BLaER1 (cell line): ENCODE measurements around the gene ENTPD1.
"Not testable (repeated sequence)": the region's sequence is repeated elsewhere in the genome, so short reads cannot be mapped to it uniquely, and the experiment has no call there.

Source experiments
- H3K27ac ChIP-seq: shearing (Covaris generic); formaldehyde crosslinking; 2 replicates; pipeline ENCODE4 v1.8.1; 2022
- H3K27me3 ChIP-seq: shearing (Covaris generic); formaldehyde crosslinking; 2 replicates; pipeline ENCODE4 v1.8.1; 2022
- H3K36me3 ChIP-seq: shearing (Covaris generic); formaldehyde crosslinking; 2 replicates; pipeline ENCODE4 v1.8.1; 2022
- H3K4me1 ChIP-seq: shearing (Covaris generic); formaldehyde crosslinking; 2 replicates; pipeline ENCODE4 v1.8.1; 2022
- H3K4me2 ChIP-seq: shearing (Covaris generic); formaldehyde crosslinking; 2 replicates; pipeline ENCODE4 v1.8.1; 2022
- H3K4me3 ChIP-seq: shearing (Covaris generic); formaldehyde crosslinking; 2 replicates; pipeline ENCODE4 v1.8.1; 2022
- H3K9ac ChIP-seq: shearing (Covaris generic); formaldehyde crosslinking; 2 replicates; pipeline ENCODE4 v1.8.1; 2022
- H3K9me3 ChIP-seq: shearing (Covaris generic); formaldehyde crosslinking; 2 replicates; pipeline ENCODE4 v1.8.1; 2022
- H4K20me1 ChIP-seq: shearing (Covaris generic); formaldehyde crosslinking; 2 replicates; pipeline ENCODE4 v1.8.1; 2022
- Cebpa-rat ChIP-seq: shearing (Covaris generic); IDR thresholded peaks from 2 replicates; pipeline ENCODE4 v1.8.1; 2022

The ENTPD1 gene

GRCh38 chr10:95793401-95794045, 37.6 kb downstream of the ENTPD1 start:
- no peaks in the 10 kb centered on the region for H4K20me1 ChIP-seq
- H3K4me3 ChIP-seq = no peak overlapping the region
- no peak overlapping the region for H3K9ac ChIP-seq
- no peaks in the 10 kb centered on the region; the same call in 1 of the 2 replicates for H3K27me3 ChIP-seq
- peak overlapping the region; percentile 13; the same call in 1 of the 2 replicates for H3K4me2 ChIP-seq
- no peaks in the 10 kb centered on the region for H3K36me3 ChIP-seq
- no peak for TF ChIP-seq Cebpa-rat
- H3K27ac ChIP-seq = no peak overlapping the region
- H3K4me1 ChIP-seq = 0 out of 2 replicates have a peak, but pooled peaks cover 5% of the 10 kb centered on the region
- H3K9me3 ChIP-seq = no peaks in the 10 kb centered on the region

DNA sequence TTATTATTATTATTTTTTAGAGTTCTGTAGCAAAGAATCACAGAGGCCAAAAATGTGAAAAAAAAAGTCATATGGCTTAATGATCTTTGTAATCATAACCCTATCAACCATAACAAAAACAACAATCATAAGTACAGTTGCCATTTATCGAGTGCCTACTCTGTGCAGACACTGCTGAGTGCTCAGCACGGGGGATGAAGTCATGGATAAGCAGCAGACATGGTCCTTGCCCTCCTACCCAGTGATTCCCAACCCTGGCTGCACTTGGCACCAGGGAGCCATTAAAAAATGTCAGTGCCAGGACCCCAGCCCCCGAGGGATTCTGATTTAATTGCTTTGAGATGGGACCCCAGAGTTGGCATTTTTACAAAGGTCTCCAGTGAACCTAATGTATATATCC, 38.2 kb downstream of the ENTPD1 start:
- no peaks in the 10 kb centered on the region for H3K9me3 ChIP-seq
- no peaks in the 10 kb centered on the region; the same call in 1 of the 2 replicates for H3K27me3 ChIP-seq
- H3K9ac ChIP-seq = no peak overlapping the region
- no peak overlapping the region for H3K4me2 ChIP-seq
- no peaks in the 10 kb centered on the region for H3K36me3 ChIP-seq
- H4K20me1 ChIP-seq = no peaks in the 10 kb centered on the region
- H3K27ac ChIP-seq = no peak overlapping the region
- 0 out of 2 replicates have a peak, but pooled peaks cover 5% of the 10 kb centered on the region for H3K4me1 ChIP-seq
- no peak for TF ChIP-seq Cebpa-rat
- H3K4me3 ChIP-seq = no peak overlapping the region

DNA sequence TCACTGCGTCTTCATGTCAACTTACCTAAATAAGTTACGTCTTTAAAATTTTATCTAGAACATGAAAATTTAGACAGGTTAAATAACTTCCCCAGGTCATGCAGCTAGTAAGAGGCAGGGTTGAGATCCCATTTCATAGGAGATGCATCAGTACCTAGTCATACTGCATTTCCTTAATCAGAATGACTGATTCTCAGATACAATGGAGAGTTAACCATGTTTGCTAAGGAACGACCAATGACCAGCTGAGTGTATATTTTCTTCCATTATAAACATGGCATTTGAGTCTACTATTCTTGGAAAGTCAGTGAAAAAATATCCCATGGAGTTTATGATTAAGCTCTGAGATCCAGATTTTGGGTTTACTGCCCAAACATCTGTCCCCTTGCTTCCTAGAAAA, 39.6 kb downstream of the ENTPD1 start:
- Histone ChIP-seq H3K4me1 (0 out of 2 replicates have a peak, but pooled peaks cover 5% of the 10 kb centered on the region), H3K9ac (no peak overlapping the region), H3K36me3 (no peaks in the 10 kb centered on the region), H3K4me2 (no peak overlapping the region), H4K20me1 (no peaks in the 10 kb centered on the region), H3K9me3 (peaks cover 7% of the 10 kb centered on the region), H3K27ac (no peak overlapping the region), H3K4me3 (no peak overlapping the region), H3K27me3 (no peaks in the 10 kb centered on the region; the same call in 1 of the 2 replicates)
- no peak for TF ChIP-seq Cebpa-rat

- Histone ChIP-seq H3K4me2 (no peak overlapping the region), H3K27ac (no peak overlapping the region), H3K27me3 (no peaks in the 10 kb centered on the region; the same call in 1 of the 2 replicates), H3K4me3 (no peak overlapping the region), H4K20me1 (no peaks in the 10 kb centered on the region), H3K9ac (no peak overlapping the region), H3K4me1 (0 out of 2 replicates have a peak, but pooled peaks cover 5% of the 10 kb centered on the region), H3K9me3 (peaks cover 8% of the 10 kb centered on the region), H3K36me3 (no peaks in the 10 kb centered on the region)
- no peak for TF ChIP-seq Cebpa-rat
Measured at GRCh38 chr10:95796504-95796903, 40.5 kb downstream of the ENTPD1 start.

- Histone ChIP-seq H3K4me3 (no peak overlapping the region), H4K20me1 (no peaks in the 10 kb centered on the region), H3K27me3 (no peaks in the 10 kb centered on the region; the same call in 1 of the 2 replicates), H3K4me2 (no peak overlapping the region), H3K4me1 (no peaks in the 10 kb centered on the region), H3K9me3 (peaks cover 15% of the 10 kb centered on the region), H3K36me3 (no peaks in the 10 kb centered on the region), H3K27ac (no peak overlapping the region), H3K9ac (no peak overlapping the region)
- no peak for TF ChIP-seq Cebpa-rat
Measured at GRCh38 chr10:95798096-95798855, 42.3 kb downstream of the ENTPD1 start.

GRCh38 chr10:95800286-95800685, 44.3 kb downstream of the ENTPD1 start:
- H3K27me3 ChIP-seq, H3K4me1 ChIP-seq, H3K9ac ChIP-seq, H3K27ac ChIP-seq, H3K4me2 ChIP-seq, H3K4me3 ChIP-seq, H4K20me1 ChIP-seq, H3K36me3 ChIP-seq: not testable (repeated sequence)
- H3K9me3 ChIP-seq = peaks cover 22% of the 10 kb centered on the region

GRCh38 chr10:95806687-95807380, 50.9 kb downstream of the ENTPD1 start:
- not testable (repeated sequence) for H4K20me1 ChIP-seq, H3K4me3 ChIP-seq, H3K4me2 ChIP-seq, H3K36me3 ChIP-seq, H3K27me3 ChIP-seq, H3K9ac ChIP-seq, H3K27ac ChIP-seq, H3K4me1 ChIP-seq
- peaks cover 36% of the 10 kb centered on the region for H3K9me3 ChIP-seq

DNA sequence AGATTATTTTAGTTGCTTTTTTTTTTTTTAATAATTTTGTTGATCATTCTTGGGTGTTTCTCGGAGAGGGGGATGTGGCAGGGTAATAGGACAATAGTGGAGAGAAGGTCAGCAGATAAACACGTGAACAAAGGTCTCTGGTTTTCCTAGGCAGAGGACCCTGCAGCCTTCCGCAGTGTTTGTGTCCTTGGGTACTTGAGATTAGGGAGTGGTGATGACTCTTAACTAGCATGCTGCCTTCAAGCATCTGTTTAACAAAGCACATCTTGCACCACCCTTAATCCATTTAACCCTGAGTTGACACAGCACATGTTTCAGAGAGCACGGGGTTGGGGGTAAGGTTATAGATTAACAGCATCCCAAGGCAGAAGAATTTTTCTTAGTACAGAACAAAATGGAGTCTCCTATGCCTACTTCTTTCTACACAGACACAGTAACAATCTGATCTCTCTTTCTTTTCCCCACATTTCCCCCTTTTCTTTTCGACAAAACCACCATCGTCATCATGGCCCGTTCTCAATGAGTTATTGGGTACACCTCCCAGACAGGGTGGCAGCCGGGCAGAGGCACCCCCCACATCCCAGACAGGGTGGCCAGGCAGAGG, 52.8 kb downstream of the ENTPD1 start:
- not testable (repeated sequence) for H3K4me2 ChIP-seq, H3K27me3 ChIP-seq, H3K36me3 ChIP-seq, H3K4me1 ChIP-seq, H4K20me1 ChIP-seq, H3K4me3 ChIP-seq, H3K27ac ChIP-seq, H3K9ac ChIP-seq
- H3K9me3 ChIP-seq = peaks cover 28% of the 10 kb centered on the region

- no peaks in the 10 kb centered on the region for H3K27me3 ChIP-seq
- no peak overlapping the region for H3K4me2 ChIP-seq
- no peak for TF ChIP-seq Cebpa-rat
- peaks cover 23% of the 10 kb centered on the region for H3K9me3 ChIP-seq
- H4K20me1 ChIP-seq = no peaks in the 10 kb centered on the region
- no peak overlapping the region for H3K27ac ChIP-seq
- H3K4me3 ChIP-seq = no peak overlapping the region
- no peaks in the 10 kb centered on the region for H3K36me3 ChIP-seq
- H3K9ac ChIP-seq = no peak overlapping the region
- no peaks in the 10 kb centered on the region for H3K4me1 ChIP-seq
Measured at GRCh38 chr10:95809370-95810197, 53.6 kb downstream of the ENTPD1 start.
